Pons (tissue), 1 donor: ENCODE measurements around the gene MNX1.
A peak's percentile ranks its signal among the peaks of the same experiment; 100 is the strongest.

Source experiments
- DNase-seq: peaks from one replicate; pipeline ENCODE4 v3.0.0-alpha.2; 2016; ENCODE audit warnings: low spot score

MNX1 gene

DNA sequence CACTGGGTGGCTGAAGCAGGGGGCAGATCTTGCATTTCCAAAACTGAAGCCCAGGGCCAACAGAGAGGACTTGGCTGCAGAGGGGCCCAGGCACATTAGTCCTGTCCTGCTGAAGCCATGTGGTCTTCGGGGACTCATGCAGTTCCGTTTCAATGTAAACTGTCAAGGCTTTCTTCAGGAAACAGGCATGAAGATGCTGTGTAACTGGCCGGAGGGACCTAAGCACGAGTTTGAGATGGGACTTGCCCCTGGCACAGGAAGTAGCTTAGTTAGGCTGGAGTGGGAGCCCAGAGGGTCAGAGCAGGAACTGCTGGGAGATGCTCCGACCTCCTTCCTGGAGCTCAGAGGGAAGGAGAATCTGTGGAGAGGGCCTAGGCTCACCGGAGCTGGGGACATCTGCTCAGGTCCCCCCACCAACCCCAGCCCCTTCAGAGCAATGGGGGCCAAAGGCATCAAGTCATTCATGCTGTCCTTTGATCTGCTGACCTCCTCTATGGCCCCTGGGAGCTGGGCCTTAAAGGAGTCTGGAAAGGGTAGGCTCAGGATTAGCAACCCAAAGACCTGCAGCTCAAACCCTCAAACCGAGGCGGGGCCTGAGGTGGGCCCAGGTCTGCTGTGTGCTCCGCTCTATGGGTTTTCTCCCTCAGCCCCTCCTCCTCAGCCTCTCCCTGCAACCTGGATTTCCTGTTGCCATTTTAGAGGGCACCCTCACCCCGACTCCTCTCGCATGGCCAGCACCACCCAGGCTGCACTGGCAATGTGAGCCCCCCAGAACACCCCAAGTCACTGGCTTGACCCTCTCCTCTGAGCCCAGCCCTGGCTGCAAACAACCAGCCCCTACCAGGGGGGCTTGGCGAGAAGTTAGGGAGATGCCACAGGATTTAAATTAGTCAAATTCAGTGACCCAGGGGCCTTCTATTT is 4.4 kb upstream of the MNX1 start:
- DNase-seq = no peak

- DNase-seq = no peak
These were observed 3.4 kb upstream of the MNX1 start for GRCh38 chr7:157013602-157014549.

- no peak for DNase-seq
These were observed 2.6 kb upstream of the MNX1 start for GRCh38 chr7:157013101-157013500.

DNA sequence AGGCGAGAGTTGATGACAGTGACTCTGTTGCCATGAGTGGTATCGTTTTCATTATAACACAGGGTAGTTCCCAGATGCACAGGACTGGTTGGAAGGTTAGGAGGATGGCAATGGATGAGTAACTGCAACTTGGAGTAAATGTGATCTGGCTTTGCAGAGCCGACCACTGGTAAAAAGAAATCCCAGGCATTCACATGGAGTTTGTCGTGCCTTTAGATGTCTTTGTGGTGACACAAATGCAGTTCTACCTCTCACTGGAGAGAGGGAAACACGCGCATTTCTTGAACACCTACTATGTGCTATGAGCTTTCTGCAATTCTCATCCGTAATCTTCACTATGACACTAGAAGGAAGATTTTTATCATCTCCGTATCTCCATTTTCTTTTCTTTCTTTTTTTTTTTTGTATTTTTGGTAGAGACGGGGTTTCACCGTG is 1.7 kb upstream of the MNX1 start:
- no peak for DNase-seq

GRCh38 chr7:157011333-157012112 is 1.1 kb upstream of the MNX1 start:
- no peak for DNase-seq

GRCh38 chr7:157009778-157010587 is 480 bp downstream of the MNX1 start:
- DNase-seq = no peak

DNA sequence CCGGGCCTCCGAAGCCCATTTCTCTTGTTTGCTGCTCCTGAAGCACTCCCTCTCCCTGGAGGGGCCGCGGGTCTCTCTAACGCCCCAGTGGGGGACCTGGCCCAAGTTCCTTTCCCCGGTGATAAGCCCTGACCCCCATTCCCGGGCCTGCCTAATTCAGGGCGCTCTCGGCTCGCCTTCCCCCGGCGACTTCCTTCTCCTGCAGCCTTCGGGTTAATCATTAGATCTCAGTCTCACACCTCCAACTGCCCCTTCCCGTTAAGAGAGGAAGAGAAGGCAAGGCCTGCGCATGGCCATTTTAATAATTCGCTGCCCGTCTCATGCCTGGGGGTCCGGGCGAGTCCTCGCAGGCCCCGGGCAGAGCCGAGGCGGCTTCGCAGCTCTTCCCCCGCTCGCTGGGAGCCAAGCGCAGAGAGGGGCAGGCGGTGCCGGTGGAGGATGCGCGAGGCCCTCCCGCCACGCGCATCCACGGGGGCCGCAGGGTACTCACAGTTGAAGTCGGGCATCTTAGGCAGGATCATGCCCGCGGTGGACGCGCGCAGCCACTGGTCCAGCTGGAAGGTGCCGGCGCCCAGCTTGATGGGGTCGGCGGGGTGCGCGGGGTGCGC is 1.2 kb downstream of the MNX1 start:
- no peak for DNase-seq

- peak; percentile 7 for DNase-seq
These were observed 2.0 kb downstream of the MNX1 start for GRCh38 chr7:157008206-157009169.

- DNase-seq = no peak
These were observed 2.9 kb downstream of the MNX1 start for GRCh38 chr7:157007470-157008066.

- no peak for DNase-seq
These were observed 3.5 kb downstream of the MNX1 start for GRCh38 chr7:157006829-157007469.

GRCh38 chr7:157006205-157006747 is 4.2 kb downstream of the MNX1 start:
- no peak for DNase-seq

DNA sequence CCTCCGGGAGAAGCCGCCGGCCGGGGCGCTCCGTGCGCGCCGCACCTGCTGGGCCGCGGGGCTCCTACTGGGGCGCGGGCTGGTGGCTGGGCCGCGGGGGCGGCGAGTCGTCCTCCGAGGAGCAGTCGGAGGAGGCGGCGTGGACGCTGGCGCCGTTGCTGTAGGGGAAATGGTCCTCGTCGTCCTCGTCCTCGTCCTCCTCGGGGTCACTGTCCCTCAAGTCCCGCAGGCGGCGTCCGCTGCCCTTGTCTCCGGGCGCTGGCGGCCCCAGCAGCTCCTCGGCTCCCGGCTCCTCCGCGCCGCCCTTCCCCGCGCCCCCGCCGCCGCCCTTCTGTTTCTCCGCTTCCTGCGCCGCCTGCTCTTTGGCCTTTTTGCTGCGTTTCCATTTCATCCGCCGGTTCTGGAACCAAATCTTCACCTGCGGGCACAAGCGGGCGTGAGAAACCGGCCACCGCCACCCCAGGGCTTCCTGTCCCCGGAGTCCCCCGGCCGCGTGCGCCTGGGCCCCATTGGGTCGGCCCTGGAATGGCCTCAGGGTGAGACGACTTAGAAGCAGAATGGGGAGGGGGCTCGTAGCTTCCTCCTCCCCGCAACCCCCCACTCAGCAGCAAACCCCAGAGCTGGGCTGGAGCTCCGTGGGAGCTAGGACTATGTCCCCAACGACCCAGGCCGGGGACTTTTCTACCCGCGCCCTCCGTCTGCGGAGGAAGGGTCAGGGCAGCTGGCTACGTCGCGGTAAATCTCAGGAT is 4.8 kb downstream of the MNX1 start:
- DNase-seq = no peak

- no peak for DNase-seq
These were observed 5.7 kb downstream of the MNX1 start for GRCh38 chr7:157004521-157005455.

GRCh38 chr7:157003756-157004520 is 6.5 kb downstream of the MNX1 start:
- no peak for DNase-seq

GRCh38 chr7:157003445-157003755 is 7.1 kb downstream of the MNX1 start:
- no peak for DNase-seq
